ENCODE measurements around the gene VASH2. TPM values are rescaled to one million over a fixed set of nuclear protein-coding genes. Genes with fewer than 3 reads are reported as not detected.

The VASH2 gene
- total and polyA plus RNA-seq, 2 experiments from 2014 or later, result 129 to 381 TPM

- H2AFZ ChIP-seq, result no peak overlapping the region
- no peaks in the 10 kb centered on the region for H3K27me3 ChIP-seq (ENCODE audit: insufficient read depth)
- H3F3A ChIP-seq (replicated peaks; ENCODE audit: low read depth), result peaks cover 9% of the 10 kb centered on the region; the same call in 1 of the 2 replicates
- peak overlapping the region; percentile 72 for H3K27ac ChIP-seq (ENCODE audit: low read depth)
- Mint-ChIP-seq H3K4me1 (peaks cover 39% of the 10 kb centered on the region), H3K9me3 (peaks cover 5% of the 10 kb centered on the region; the same call in 2 of the 3 replicates), H3K27me3 (ENCODE audit: insufficient read depth, low read depth, poor library complexity) (peaks cover 24% of the 10 kb centered on the region), H3K27ac (peak overlapping the region; percentile 68), H3K36me3 (ENCODE audit: low read depth) (peaks cover 12% of the 10 kb centered on the region; the same call in 2 of the 3 replicates), H3K4me3 (peak overlapping the region; percentile 25; the same call in 2 of the 3 replicates)
- no peak for TF ChIP-seq CTCF (conservative IDR thresholded peaks at IDR 0.05; ENCODE audit: low read depth in 2 of 2)
- TF ChIP-seq EZH2phosphoT487 (IDR thresholded peaks at IDR 0.05; ENCODE audit: unreplicated experiment), result no peak
- TF ChIP-seq POLR2AphosphoS5 (IDR thresholded peaks at IDR 0.05; ENCODE audit: low read depth), result no peak
- peak; percentile 65; the same call in 1 of the 2 replicates for TF ChIP-seq ZNF114 (CRISPR knock-in tag; IDR thresholded peaks at IDR 0.05)
- TF ChIP-seq ETS1 (IDR thresholded peaks at IDR 0.05), result no peak
- TF ChIP-seq NANOG (IDR thresholded peaks at IDR 0.05; ENCODE audit: borderline replicate concordance), result peak; percentile 79
- peak; percentile 89 for TF ChIP-seq ZNF462 (CRISPR knock-in tag; IDR thresholded peaks at IDR 0.05)
- TF ChIP-seq EZH2 (IDR thresholded peaks at IDR 0.05; ENCODE audit: low read depth, unreplicated experiment), result no peak
- ATAC-seq, result peak; percentile 84
- H3K4me2 ChIP-seq, result peak overlapping the region; percentile 50
- H3K79me2 ChIP-seq (replicated peaks; ENCODE audit: insufficient read depth), result no peaks in the 10 kb centered on the region
- peak overlapping the region; percentile 4; the same call in 1 of the 2 replicates for H3K4me3 ChIP-seq
- DNase-seq (ENCODE audit: low spot score), result peak; percentile 74
- peaks cover 9% of the 10 kb centered on the region; the same call in 1 of the 2 replicates for H3K9me2 ChIP-seq (ENCODE audit: insufficient read depth)
- no peaks in the 10 kb centered on the region for H4K20me1 ChIP-seq (replicated peaks; ENCODE audit: insufficient read depth)
- H3K4me1 ChIP-seq (ENCODE audit: insufficient read depth), result peaks cover 41% of the 10 kb centered on the region
- H3K36me3 ChIP-seq (ENCODE audit: insufficient read depth), result no peaks in the 10 kb centered on the region
Measured at GRCh38 chr1:212928323-212929291, 21.7 kb upstream of the VASH2 start.
